ENCODE measurements around the gene MS4A10.

MS4A10 gene

DNA sequence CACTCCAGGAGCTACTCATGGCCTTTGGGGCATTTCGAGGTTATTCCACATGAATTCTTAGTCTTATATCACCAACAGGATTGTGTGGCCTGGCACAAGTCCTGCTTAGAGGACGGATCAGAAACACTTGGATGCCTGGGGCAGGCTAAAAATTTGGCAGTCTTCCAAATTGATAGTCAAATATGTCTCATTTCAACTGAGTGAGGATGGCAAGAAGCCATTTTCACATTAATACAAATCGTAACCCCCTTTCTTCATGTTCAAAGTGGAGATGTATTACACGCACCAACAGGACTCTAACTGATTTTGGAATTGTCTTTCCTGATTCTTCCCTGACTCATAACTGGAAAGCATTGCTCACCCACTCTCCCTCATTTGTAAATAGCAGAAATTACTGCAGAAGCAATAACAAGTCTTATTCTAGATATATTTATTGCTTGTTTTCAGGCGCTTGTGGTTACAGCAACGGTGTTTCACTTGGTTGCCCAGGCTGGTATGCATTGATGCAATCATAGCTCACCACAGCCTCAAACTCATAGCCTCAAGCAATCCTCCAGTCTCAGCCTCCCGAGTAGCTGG is 46.5 kb downstream of the MS4A10 start:
- POLR2A ChIA-PET: interaction anchor here (1.0 to 1.4 kb wide), 2 partner anchors 56 to 71 kb away, joined by 3 to 7 read pairs; no protein-coding TSS in a partner anchor

DNA sequence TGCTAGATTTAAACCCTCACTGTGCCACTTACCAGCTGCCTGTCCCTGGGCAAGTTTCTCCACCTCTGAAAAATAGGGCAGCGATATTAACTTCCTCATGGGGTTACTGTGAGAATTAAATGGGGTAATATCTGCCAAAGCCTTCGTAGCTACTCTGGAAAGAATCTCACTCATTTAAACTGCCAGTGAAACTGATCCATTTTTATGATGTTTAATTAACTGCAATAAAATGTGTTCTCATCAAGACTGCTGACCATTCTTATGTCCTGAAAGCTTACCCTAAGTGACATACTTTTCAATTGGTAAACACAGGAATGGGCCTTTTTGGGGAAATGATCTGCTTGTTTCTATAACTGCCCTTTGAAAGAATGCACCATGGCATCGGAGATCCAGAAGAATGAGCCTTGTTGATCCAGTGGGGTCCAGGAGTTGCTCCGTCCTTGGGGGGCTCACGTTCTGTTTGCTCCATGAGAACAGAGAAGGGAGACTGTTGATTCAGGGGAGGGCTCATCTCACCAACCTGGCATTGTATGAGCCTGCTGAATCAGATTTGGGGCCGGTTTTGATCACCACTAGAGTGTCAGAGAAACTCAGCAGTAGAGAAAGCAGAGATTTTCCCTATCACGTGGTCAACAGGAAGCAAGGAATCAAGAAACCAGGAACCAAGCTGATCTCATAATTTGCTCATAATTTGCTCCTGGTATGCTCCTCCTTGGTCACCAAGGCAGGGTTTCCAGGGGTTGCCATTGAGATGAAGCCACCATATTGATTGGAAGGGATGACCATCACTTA is 49.8 kb downstream of the MS4A10 start:
- Histone ChIP-seq H3K27me3 (replicated peaks in 2 of 5; ENCODE audit: control insufficient read depth in 4 of 5, insufficient read depth in 5 of 5, low read length in 4 of 5) (peaks cover 0 to 2% (median 0%) of the 10 kb centered on the region in 5 experiments), H3K9me3 (ENCODE audit: control extremely low read depth in 1 of 5, control insufficient read depth in 4 of 5, insufficient read depth in 2 of 5, low read depth in 1 of 5, low read length in 4 of 5) (no peaks in the 10 kb centered on the region), H3K4me3 (ENCODE audit: control insufficient read depth in 1 of 7, extremely low read depth in 1 of 7, insufficient read depth in 4 of 7, low read depth in 2 of 7, low read length in 6 of 7) (no peak overlapping the region), H3K4me1 (ENCODE audit: control extremely low read depth in 1 of 4, control insufficient read depth in 4 of 4, insufficient read depth in 4 of 4, low read length in 3 of 4) (peaks cover 0 to 8% (median 0%) of the 10 kb centered on the region in 4 experiments), H3K27ac (ENCODE audit: insufficient read depth in 1 of 2, low read depth in 1 of 2, low read length in 2 of 2, poor library complexity in 1 of 2, severe bottlenecking in 2 of 2) (no peak overlapping the region), H3K36me3 (ENCODE audit: control insufficient read depth in 4 of 4, insufficient read depth in 4 of 4, low read length in 3 of 4) (no peaks in the 10 kb centered on the region)
- 80% methylated on average over 5 of the region's 7 CpGs for WGBS (ENCODE audit: insufficient coverage)
- no peak for DNase-seq
- CTCF ChIA-PET: interaction anchor here (0.8 to 18.7 kb wide), 5 partner anchors 15 to 70 kb away, joined by 3 to 422 read pairs (median 4); partner anchors contain the start of gene ZP1
- POLR2A ChIA-PET: no interaction called here

More for the DNA sequence above, 46.5 kb downstream of the MS4A10 start:
- no peaks in the 10 kb centered on the region for H3K9me3 ChIP-seq (ENCODE audit: control extremely low read depth in 1 of 5, control insufficient read depth in 4 of 5, insufficient read depth in 2 of 5, low read depth in 1 of 5, low read length in 4 of 5)
- peaks cover 0 to 2% (median 0%) of the 10 kb centered on the region in 4 experiments for H3K4me1 ChIP-seq (ENCODE audit: control extremely low read depth in 1 of 4, control insufficient read depth in 4 of 4, insufficient read depth in 4 of 4, low read length in 3 of 4)
- 86% methylated on average over 4 of the region's 7 CpGs for WGBS (ENCODE audit: insufficient coverage)
- H3K36me3 ChIP-seq (ENCODE audit: control insufficient read depth in 4 of 4, insufficient read depth in 4 of 4, low read length in 3 of 4): no peaks in the 10 kb centered on the region
- H3K27ac ChIP-seq (ENCODE audit: insufficient read depth in 1 of 2, low read depth in 1 of 2, low read length in 2 of 2, poor library complexity in 1 of 2, severe bottlenecking in 2 of 2): no peak overlapping the region
- DNase-seq: no peak
- CTCF ChIA-PET: interaction anchor here (0.8 to 18.7 kb wide), 26 partner anchors 9 to 131 kb away, joined by 3 to 422 read pairs (median 4); partner anchors contain the start of genes CCDC86, PRPF19 and ZP1
- H3K4me3 ChIP-seq (ENCODE audit: control insufficient read depth in 1 of 7, extremely low read depth in 1 of 7, insufficient read depth in 4 of 7, low read depth in 2 of 7, low read length in 6 of 7): no peak overlapping the region
- H3K27me3 ChIP-seq (replicated peaks in 2 of 5; ENCODE audit: control insufficient read depth in 4 of 5, insufficient read depth in 5 of 5, low read length in 4 of 5): peaks cover 0 to 4% (median 0%) of the 10 kb centered on the region in 5 experiments

DNA sequence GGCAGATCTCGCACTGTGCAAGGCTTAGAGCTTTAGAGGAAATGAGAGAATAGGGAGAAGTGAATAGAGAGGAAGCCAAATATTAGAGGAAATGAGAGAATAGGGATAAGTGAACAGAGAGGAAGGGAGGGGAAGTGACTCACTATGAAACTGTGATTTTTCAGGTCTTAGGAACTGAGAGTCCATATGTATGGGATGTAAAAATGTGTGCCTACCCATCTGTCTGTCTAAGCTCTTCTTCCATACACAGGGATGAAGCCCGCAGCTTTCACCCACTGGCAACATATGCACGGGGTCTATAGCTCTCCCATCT is 50.4 kb downstream of the MS4A10 start:
- H3K4me1 ChIP-seq (ENCODE audit: control extremely low read depth in 1 of 4, control insufficient read depth in 4 of 4, insufficient read depth in 4 of 4, low read length in 3 of 4): peaks cover 0 to 8% (median 0%) of the 10 kb centered on the region in 4 experiments
- no peak for DNase-seq
- H3K36me3 ChIP-seq (ENCODE audit: control insufficient read depth in 4 of 4, insufficient read depth in 4 of 4, low read length in 3 of 4): no peaks in the 10 kb centered on the region
- ChIA-PET CTCF (interaction anchor here (0.8 to 18.7 kb wide), 5 partner anchors 16 to 70 kb away, joined by 3 to 422 read pairs (median 4); partner anchors contain the start of gene ZP1), POLR2A (no interaction called here)
- no peak overlapping the region for H3K27ac ChIP-seq (ENCODE audit: insufficient read depth in 1 of 2, low read depth in 1 of 2, low read length in 2 of 2, poor library complexity in 1 of 2, severe bottlenecking in 2 of 2)
- WGBS (ENCODE audit: insufficient coverage): 96% methylated on average over 3 of the region's 3 CpGs
- H3K4me3 ChIP-seq (ENCODE audit: control insufficient read depth in 1 of 7, extremely low read depth in 1 of 7, insufficient read depth in 4 of 7, low read depth in 2 of 7, low read length in 6 of 7): no peak overlapping the region
- H3K27me3 ChIP-seq (replicated peaks in 2 of 5; ENCODE audit: control insufficient read depth in 4 of 5, insufficient read depth in 5 of 5, low read length in 4 of 5): peaks cover 0 to 2% (median 0%) of the 10 kb centered on the region in 5 experiments
- H3K9me3 ChIP-seq (ENCODE audit: control extremely low read depth in 1 of 5, control insufficient read depth in 4 of 5, insufficient read depth in 2 of 5, low read depth in 1 of 5, low read length in 4 of 5): no peaks in the 10 kb centered on the region

DNA sequence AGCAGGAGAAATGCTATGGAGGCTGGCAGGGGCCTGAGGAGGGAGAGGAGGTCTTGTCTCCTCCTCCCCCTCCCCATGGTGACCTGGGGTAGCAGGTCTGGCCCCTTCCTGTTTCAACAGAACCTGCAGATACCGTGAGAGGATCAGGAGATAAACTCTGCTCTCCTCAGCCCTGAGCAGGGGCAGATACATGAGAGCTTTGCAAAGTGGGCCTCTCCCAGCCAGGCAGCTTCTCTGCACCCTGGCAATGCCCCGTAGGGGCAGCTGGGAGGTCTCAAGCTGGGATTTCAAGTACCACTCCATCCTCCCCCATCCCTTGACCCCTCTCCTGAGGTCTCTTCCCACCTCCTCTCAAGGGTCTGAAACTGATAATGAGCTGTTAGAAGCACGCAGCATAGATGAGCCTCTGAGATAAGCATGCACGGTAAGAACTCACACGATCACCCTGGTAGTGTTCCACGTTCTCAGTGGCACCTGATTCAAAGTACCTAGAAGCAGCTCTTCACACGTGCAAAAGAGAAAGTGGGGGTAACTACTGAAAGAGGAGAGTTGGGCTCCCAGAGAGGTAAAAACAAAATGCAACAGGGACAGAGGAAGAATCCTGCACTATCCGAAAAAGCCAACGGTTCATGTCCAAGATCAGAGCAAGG is 51.9 kb downstream of the MS4A10 start:
- WGBS (ENCODE audit: insufficient coverage): 81% methylated on average over 9 of the region's 9 CpGs
- CTCF ChIA-PET: interaction anchor here (1.1 to 18.7 kb wide), 5 partner anchors 34 to 66 kb away, joined by 3 to 422 read pairs (median 4); partner anchors contain the start of gene ZP1

DNA sequence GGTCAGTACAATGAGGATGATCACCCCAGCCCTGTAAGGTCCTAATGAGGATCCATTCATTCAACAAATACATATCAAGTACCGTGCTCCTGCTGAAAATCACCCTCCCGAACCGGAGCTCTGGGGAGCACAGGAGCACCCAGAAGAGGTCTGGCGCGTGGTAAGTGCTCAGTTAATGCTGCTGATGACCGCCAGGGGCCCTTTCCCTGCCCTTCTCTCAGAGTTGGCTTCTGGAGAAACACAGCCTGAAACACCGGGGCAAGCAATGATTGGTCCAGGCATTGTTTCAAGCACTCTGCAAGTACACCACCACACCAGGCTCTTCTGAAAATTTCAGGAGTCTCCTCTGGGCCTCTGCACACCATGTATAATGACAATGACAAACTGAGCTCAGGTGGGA is 53.0 kb downstream of the MS4A10 start:
- POLR2A ChIA-PET: no interaction called here
- Histone ChIP-seq H3K36me3 (ENCODE audit: control insufficient read depth in 4 of 4, insufficient read depth in 4 of 4, low read length in 3 of 4) (no peaks in the 10 kb centered on the region), H3K9me3 (ENCODE audit: control extremely low read depth in 1 of 5, control insufficient read depth in 4 of 5, insufficient read depth in 2 of 5, low read depth in 1 of 5, low read length in 4 of 5) (no peaks in the 10 kb centered on the region), H3K4me3 (ENCODE audit: control insufficient read depth in 1 of 7, extremely low read depth in 1 of 7, insufficient read depth in 4 of 7, low read depth in 2 of 7, low read length in 6 of 7) (no peak overlapping the region), H3K27ac (ENCODE audit: insufficient read depth in 1 of 2, low read depth in 1 of 2, low read length in 2 of 2, poor library complexity in 1 of 2, severe bottlenecking in 2 of 2) (no peak overlapping the region), H3K4me1 (ENCODE audit: control extremely low read depth in 1 of 4, control insufficient read depth in 4 of 4, insufficient read depth in 4 of 4, low read length in 3 of 4) (peaks cover 3 to 22% (median 16%) of the 10 kb centered on the region in 4 experiments), H3K27me3 (replicated peaks in 2 of 5; ENCODE audit: control insufficient read depth in 4 of 5, insufficient read depth in 5 of 5, low read length in 4 of 5) (no peaks in the 10 kb centered on the region)
- DNase-seq: no peak
- CTCF ChIA-PET: interaction anchor here (0.8 to 18.7 kb wide), 5 partner anchors 33 to 65 kb away, joined by 3 to 422 read pairs (median 4); partner anchors contain the start of gene ZP1
- 100% methylated on average over 4 of the region's 7 CpGs for WGBS (ENCODE audit: insufficient coverage)

More for the DNA sequence above, 51.9 kb downstream of the MS4A10 start:
- DNase-seq: no peak
- no peaks in the 10 kb centered on the region for H3K9me3 ChIP-seq (ENCODE audit: control extremely low read depth in 1 of 5, control insufficient read depth in 4 of 5, insufficient read depth in 2 of 5, low read depth in 1 of 5, low read length in 4 of 5)
- H3K4me1 ChIP-seq (ENCODE audit: control extremely low read depth in 1 of 4, control insufficient read depth in 4 of 4, insufficient read depth in 4 of 4, low read length in 3 of 4): peaks cover 0 to 12% (median 5%) of the 10 kb centered on the region in 4 experiments
- peaks cover 0 to 2% (median 0%) of the 10 kb centered on the region in 5 experiments for H3K27me3 ChIP-seq (replicated peaks in 2 of 5; ENCODE audit: control insufficient read depth in 4 of 5, insufficient read depth in 5 of 5, low read length in 4 of 5)
- no peak overlapping the region for H3K27ac ChIP-seq (ENCODE audit: insufficient read depth in 1 of 2, low read depth in 1 of 2, low read length in 2 of 2, poor library complexity in 1 of 2, severe bottlenecking in 2 of 2)
- no peaks in the 10 kb centered on the region for H3K36me3 ChIP-seq (ENCODE audit: control insufficient read depth in 4 of 4, insufficient read depth in 4 of 4, low read length in 3 of 4)
- POLR2A ChIA-PET: no interaction called here
- H3K4me3 ChIP-seq (ENCODE audit: control insufficient read depth in 1 of 7, extremely low read depth in 1 of 7, insufficient read depth in 4 of 7, low read depth in 2 of 7, low read length in 6 of 7): no peak overlapping the region

DNA sequence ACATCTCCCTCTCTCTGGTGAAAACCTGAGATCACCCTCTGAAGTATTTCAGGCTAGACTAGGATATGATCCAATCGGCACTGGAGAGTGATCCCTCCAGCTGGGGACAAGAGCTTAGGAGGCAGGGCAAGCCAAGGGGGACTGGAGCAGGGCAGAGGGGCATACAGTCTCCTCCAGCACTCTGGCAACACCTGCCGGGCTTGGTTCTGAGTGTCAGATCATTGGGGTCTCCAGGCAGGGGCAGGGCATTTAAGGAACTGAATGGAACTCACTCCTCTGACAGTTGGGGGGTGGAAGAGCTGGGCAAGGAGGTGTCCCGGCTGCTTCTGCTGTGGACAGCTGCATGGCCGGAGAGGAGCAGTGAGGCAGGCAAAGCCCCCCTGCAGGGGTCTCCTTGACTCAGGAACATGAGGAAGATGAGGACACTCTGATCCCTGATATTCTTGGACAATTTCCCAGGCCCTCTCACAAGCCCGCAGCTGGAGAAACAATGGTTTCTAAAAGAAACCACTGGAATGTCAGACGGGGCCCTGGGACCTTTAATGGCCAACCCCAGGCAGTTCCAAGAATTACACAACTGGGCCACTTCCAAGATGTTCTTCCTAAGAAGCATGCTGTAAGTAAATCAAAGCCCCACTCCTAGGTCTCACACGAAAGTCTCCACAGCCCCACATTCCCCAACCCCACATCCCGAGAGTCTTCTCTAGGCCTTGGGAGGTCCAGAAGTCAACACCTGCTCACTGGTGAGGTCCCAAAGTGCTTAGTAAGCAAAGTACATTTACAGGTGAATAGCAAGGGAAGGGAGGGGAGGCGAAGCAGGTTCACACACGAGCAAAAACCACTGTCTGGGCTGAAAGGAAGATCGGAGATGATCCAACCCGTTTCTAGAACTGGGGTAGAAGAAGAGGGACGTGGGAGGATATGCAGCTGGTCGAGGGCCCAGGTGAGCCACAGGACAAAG is 55.6 kb downstream of the MS4A10 start:
- peaks cover 0 to 8% (median 5%) of the 10 kb centered on the region in 4 experiments for H3K36me3 ChIP-seq (ENCODE audit: control insufficient read depth in 4 of 4, insufficient read depth in 4 of 4, low read length in 3 of 4)
- DNase-seq: no peak
- H3K4me1 ChIP-seq (ENCODE audit: control extremely low read depth in 1 of 4, control insufficient read depth in 4 of 4, insufficient read depth in 4 of 4, low read length in 3 of 4): peaks cover 15 to 41% (median 34%) of the 10 kb centered on the region in 4 experiments
- H3K4me3 ChIP-seq (ENCODE audit: control insufficient read depth in 1 of 7, extremely low read depth in 1 of 7, insufficient read depth in 4 of 7, low read depth in 2 of 7, low read length in 6 of 7): no peak overlapping the region
- no peaks in the 10 kb centered on the region for H3K27me3 ChIP-seq (replicated peaks in 2 of 5; ENCODE audit: control insufficient read depth in 4 of 5, insufficient read depth in 5 of 5, low read length in 4 of 5)
- WGBS (ENCODE audit: insufficient coverage): 90% methylated on average over 10 of the region's 14 CpGs
- no peaks in the 10 kb centered on the region for H3K9me3 ChIP-seq (ENCODE audit: control extremely low read depth in 1 of 5, control insufficient read depth in 4 of 5, insufficient read depth in 2 of 5, low read depth in 1 of 5, low read length in 4 of 5)
- ChIA-PET CTCF (interaction anchor here (1.2 to 12.4 kb wide), 5 partner anchors 9 to 66 kb away, joined by 3 to 128 read pairs (median 10); partner anchors contain the start of gene ZP1), POLR2A (no interaction called here)
- H3K27ac ChIP-seq (ENCODE audit: insufficient read depth in 1 of 2, low read depth in 1 of 2, low read length in 2 of 2, poor library complexity in 1 of 2, severe bottlenecking in 2 of 2): no peak overlapping the region

All from common myeloid progenitor, CD34-positive (primary cell).